ENCODE measurements around the gene WDR26.
"Not testable (repeated sequence)": the region's sequence is repeated elsewhere in the genome, so short reads cannot be mapped to it uniquely, and the experiment has no call there.

Gene WDR26

GRCh38 chr1:224349716-224350115 lies 84.9 kb downstream of the WDR26 start:
- not testable (repeated sequence) for DNase-seq (ENCODE audit: low read depth in 2 of 2)

- DNase-seq (ENCODE audit: low read depth in 2 of 2): no peak
Measured at GRCh38 chr1:224348137-224348536, 86.5 kb downstream of the WDR26 start.

GRCh38 chr1:224343679-224344078 lies 90.9 kb downstream of the WDR26 start:
- no peak for DNase-seq (ENCODE audit: low read depth in 2 of 2)

GRCh38 chr1:224340453-224341384 lies 93.9 kb downstream of the WDR26 start:
- peak in 1 of 2 donors; percentile 18 for DNase-seq (ENCODE audit: low read depth in 2 of 2)

GRCh38 chr1:224339442-224340033 lies 95.1 kb downstream of the WDR26 start:
- DNase-seq (ENCODE audit: low read depth in 2 of 2): no peak

GRCh38 chr1:224338150-224338838 lies 96.3 kb downstream of the WDR26 start:
- DNase-seq (ENCODE audit: low read depth in 2 of 2): no peak

Data from stimulated activated CD4-positive, alpha-beta T cell treated with anti-CD3 and anti-CD28 coated beads, Interleukin-4, amount 100 ng/mL, for 48 hours (primary cell).